Inflammatory macrophage (primary cell): Measurements from ENCODE around the gene ZNF622.

ENCODE experiments used
- DNase-seq, 2 donors: peaks; one replicate each; pipeline ENCODE4 v3.0.0-alpha.2; 2020 to 2022
- total RNA-seq, 18 experiments: gene quantifications; one replicate each; lab custom pipeline; 2026; ENCODE audit warnings: mixed read lengths in 6 of 18, inconsistent platforms in 2 of 18; lab: John Stamatoyannopoulos, UW

Gene ZNF622
- total RNA-seq = 27.6 to 78.0 (median 47.4) reads per million in 18 experiments

- peak; percentile 93 to 94 for DNase-seq
Measured at GRCh38 chr5:16465544-16466432, at the start of gene ZNF622. TSS of gene ZNF622 (minus strand) at chr5:16465800. CDS start at chr5:16465665, 135 bp downstream.

DNA sequence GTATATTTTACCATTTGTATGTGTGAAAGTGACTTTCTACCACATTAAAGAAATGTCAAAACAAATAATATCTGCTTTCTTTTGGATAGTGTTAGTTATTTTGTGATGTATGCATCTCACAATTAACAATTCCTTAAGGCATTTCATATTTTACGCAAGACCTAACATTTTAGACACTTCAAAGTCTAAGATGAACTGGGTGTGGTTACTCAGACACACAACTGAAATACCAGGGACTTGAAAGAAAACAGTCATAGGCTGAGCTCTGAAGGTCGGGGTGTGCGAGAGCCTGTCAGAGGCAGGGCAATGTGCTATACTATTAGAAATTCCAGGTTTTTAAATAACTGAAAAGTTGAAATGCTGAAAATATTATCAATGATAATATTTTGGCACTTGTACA is 44.5 kb upstream of the ZNF622 start:
- no peak for DNase-seq

DNA sequence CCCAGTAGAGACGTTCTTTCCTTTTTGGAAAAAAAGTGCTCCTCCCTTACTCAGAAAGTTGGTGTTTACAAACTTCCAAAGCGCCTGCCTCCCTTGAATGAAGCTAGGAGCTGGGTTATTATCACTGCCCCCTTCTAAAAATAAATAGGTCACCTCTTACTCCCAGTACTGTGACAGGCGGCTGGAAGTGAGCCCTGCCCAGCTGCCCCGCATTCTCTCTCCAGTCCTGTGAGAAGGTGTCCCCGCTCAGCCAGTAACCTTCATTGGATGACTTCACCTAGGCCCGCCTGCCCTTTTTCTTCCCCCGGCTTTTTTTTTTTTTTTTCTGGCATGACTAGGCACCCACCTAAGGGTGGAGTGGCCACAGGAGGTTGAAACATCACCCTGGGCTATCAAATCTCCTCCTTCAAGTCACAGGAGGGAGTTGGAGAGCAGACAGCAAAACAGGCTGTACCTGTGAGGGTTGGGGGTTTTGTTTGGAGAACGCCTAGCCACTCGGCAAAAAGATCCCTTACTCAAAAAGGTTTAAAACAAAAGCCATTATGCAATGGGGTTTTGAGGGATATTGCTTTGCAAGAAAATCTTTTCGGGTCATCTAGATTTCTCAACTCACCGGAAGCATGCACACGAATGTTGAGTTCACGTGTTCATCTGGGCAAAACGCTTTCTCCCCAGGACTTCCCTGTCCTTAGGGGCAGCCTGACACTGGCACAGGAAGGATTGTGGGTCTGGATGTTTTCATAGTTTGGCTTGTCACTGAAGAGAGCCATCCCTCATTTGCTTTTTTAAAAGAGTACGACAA is 43.3 kb upstream of the ZNF622 start:
- peak; percentile 49 to 59 for DNase-seq

DNA sequence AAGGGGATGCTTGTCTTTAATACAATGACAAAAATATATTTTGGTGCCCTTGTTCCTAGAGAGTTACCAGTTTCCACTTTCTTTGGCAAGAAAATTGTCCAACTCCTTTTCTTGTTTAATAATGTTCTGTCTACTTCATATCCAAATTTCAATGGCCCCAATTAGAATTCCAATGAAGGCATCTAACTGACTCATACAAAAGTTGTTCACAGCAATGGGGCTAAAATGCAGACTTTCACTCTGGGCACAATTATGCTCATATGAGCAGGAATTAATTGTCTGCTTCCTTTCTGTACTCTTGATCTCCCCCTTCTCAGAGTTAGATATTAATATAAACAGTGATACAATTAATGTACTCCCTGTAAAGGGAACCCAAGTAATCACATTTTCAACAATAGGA is 42.1 kb upstream of the ZNF622 start:
- DNase-seq = no peak

GRCh38 chr5:16505904-16506303 is 40.3 kb upstream of the ZNF622 start:
- DNase-seq = no peak

- DNase-seq = no peak
Measured at GRCh38 chr5:16505140-16505891, 39.7 kb upstream of the ZNF622 start.

GRCh38 chr5:16504571-16504970 is 39.0 kb upstream of the ZNF622 start:
- no peak for DNase-seq

GRCh38 chr5:16502866-16503265 is 37.3 kb upstream of the ZNF622 start:
- DNase-seq = no peak

DNA sequence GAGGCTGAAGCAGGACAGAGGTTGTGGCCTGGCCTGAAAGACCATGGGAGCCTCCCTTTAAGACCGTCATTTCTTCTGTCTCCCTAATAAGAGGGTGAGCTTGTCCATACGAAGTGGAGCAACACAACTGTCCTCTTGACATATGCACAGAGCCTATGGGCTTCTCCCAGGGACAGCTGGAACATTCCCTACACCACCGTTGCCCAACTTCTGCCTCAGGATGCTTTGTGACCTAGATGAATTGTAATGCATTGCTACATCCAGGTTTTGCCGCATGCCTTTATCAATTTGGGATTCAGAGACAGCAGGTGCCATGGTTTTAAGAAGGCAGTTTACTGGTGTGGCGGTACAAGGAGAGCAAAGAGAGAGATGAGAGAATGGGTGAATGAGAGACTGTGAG is 34.4 kb upstream of the ZNF622 start:
- DNase-seq = no peak

DNA sequence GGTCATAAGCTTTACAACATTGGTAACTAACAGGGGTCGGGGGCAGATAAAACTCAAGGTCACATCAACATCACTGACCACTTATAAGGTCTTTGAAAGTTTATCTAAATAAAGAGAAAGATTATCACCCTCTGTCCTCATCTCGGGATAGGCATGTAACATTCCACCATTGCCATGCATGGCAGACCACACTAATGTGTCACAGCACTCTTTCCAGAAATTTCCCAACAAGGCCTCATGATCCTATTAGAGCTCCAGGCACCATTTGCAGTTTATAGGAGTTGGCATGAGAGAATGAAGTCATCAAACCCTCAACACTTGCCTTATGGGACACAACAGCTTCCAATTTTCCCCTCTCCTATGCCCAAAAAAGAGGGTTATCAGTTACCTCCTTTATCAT is 31.9 kb upstream of the ZNF622 start:
- DNase-seq = no peak

- no peak for DNase-seq
Measured at GRCh38 chr5:16493261-16493660, 27.7 kb upstream of the ZNF622 start.

GRCh38 chr5:16492398-16493140 is 27.0 kb upstream of the ZNF622 start:
- DNase-seq = no peak

DNA sequence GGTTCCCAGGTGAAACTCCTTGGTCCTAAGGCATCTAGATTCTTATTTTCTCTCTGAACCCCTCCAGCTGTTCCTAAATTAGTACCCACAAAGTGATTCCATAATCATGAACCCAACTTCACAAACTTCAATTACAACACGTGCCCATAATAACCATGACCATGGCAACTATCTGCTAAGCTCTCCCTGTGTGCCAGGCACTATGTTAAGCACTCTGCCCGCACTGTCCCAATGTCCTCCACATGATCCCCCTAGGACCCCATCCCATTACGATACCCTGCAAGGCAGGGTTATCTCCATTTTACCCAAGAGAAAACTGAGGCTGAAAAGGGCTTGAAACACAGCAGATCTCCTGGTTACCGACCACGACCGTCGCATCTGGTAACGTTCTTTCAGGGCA is 25.3 kb upstream of the ZNF622 start:
- DNase-seq = no peak

DNA sequence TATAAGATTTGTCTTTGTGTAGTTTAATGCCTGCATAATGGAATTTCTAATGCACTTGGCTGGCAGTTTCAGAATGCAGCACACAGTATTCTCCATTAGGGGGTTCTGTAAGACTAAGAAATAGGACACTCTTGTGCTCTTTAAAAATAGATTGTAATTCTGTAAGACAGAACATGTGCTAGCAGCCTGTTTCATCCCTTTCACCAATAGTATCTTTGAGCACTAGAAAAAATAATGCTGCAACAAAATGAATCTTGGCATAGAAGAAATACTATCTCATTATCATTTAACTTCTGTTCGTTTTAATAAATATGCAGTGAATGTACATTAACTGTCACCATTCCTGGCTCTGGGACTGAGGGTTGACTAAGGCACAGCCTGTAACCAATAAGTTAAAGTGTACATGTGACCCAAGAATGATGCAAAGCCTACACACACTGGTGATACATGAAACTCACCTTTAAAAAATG is 23.8 kb upstream of the ZNF622 start:
- DNase-seq = peak; percentile 31 to 35

DNA sequence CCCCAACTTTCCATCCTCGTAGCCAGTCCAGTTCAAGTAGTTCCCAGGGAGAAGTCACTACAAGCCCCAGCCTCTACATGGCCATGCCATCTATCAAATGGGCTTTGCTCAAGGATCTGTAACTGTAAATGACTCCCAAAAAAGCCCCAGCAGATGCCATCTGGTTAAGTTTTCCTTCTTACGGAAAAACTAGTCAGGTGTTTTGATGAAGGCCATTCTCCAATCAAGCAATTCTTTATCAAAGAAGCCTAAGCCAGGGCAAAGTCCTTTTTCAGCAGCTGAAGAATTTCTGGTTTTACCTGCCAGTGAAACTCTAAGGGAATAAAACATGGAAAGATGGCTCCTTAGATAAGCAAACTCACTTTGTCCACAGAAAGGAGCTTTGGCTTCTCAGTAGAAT is 21.9 kb upstream of the ZNF622 start:
- DNase-seq = no peak

DNA sequence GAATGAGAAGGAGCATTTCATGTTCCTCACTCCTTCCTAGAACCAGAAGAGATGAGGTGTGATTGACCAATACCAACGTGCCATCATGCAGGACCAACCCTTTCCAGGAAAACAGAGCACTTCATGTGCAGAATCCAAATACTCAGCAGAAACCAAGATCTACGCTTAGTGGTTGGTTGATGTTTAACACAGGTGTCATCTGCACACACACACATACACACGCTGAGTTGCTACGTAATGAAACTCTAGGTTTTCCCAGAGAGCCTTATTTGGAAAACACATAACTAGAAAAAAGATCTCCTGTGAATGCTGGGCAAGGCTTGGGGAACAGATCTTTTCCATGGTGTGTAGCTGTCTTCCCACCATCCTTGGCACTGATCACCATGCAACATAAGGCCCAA is 21.1 kb upstream of the ZNF622 start:
- DNase-seq = peak in 1 of 2 donors; percentile 9

- no peak for DNase-seq
Measured at GRCh38 chr5:16485656-16486055, 20.1 kb upstream of the ZNF622 start.

DNA sequence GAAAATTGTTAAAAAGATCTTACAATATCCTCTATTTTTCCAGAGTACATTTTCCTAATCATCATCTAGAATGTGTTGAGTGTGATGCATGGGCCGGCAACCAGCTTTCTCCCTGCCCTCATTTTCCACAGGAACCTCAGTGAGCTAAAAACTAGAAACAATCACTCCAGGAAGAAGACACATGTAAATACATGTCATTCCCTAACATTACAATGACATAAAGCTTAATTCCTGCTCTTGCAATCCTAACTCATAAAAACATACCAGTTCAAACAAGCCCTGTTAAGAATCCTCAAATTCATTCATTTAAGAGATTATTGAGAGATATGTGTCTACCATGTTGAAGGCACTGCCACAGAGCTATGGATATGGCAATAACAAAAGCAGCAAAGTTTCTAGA is 18.5 kb upstream of the ZNF622 start:
- no peak for DNase-seq

DNA sequence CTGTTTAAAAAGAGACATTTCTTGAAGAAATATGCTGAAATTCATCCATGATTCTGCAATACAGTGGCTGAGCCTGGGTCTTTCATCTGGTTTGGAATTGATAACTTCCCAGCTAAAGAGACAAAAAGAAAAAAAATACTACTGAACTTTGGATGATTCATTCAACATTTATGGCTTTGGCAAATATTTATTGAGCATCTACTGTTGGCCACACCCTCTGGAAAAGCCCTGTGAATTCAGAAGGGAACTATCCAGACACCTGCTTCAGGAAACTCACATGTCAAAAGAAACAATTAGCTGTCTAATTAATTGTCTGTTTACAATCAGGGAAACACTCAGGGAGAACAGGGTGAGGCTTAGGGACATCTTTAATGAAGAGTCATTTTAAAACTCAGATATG is 17.8 kb upstream of the ZNF622 start:
- no peak for DNase-seq

DNA sequence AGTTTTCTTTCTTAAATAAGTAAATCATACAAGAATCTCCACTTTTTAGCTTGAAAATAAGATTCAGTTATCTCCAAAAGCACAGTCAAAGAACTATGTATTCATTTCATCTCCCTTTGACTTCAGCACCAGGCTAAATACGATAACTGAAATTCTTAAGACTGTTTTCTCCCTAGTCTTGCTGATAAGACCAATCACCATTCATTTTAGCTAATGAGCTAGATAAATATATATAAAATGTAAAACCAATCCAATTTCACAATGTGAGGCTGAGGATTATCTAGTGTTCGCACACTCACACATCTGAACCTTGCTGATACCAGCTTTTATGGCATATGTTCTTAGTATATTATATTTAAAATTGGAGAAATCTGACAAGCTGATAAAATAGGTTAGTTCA is 17.3 kb upstream of the ZNF622 start:
- no peak for DNase-seq

- DNase-seq = no peak
Measured at GRCh38 chr5:16480821-16481538, 15.4 kb upstream of the ZNF622 start.
